ENCODE measurements around the gene CACNA1B.

The CACNA1B gene

DNA sequence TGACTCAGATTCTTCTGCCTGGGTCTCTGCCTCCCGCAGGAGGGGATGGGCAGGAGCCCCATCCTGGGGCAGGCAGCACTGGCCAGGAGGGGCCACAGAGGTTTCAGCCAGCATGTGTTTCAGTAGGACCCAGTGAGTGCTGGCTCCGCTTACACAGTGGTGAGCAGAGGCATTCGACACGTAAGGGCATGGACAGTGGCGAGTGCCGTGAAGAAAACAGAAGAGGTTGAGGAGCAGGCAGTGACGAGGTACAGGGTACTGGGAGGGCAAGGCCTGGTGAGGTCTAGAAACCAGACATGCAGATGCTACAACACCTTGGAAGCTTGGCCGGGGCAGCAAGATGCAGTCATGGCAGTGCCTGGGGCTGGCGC is 41.5 kb downstream of the CACNA1B start:
- no peak for DNase-seq (ENCODE audit: low read depth in 2 of 2)

DNA sequence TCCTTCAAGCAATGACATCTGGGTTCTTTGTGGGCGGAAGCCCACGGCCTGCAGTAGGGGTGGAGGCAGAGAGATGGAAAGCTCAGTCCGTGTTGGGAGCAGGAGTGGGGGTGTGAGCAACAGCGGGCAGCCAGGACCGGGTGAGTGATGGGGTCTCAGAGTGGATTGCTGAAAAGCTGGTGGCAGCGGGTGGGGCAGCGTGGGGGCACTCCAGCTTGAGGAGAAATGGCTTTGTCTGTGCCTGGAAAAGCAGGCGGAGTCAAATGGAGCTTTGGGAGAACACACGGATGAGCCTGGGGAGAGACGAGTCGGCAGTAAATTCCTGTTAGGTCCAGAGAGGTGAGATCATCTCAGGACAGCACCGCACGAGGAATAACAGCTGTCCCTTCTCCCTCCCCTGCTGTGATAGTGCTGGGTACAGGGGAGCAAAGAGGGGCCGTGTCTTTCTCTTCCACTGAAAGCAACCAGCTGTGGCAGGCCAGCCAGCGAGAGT is 42.1 kb downstream of the CACNA1B start:
- DNase-seq (ENCODE audit: low read depth in 2 of 2) = no peak

DNA sequence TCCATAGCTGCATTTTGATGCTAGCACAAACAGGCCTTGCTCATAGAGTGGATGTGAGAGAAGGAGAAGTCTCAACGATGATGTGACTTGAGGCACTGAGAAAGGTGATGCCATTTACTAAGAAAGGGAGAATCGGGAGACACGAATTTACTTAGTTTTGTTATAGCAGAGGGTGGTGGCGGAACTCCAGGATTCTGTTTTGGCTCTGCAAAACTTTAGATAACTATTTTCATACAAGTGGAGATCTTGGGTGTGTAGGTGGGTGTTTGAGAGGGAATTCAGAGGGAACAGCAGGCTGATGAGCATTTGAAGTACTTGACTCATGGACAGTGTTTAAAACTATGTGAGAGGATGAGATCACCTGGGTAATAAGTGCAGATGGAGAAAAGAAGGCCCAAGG is 43.2 kb downstream of the CACNA1B start:
- DNase-seq (ENCODE audit: low read depth in 2 of 2) = no peak

DNA sequence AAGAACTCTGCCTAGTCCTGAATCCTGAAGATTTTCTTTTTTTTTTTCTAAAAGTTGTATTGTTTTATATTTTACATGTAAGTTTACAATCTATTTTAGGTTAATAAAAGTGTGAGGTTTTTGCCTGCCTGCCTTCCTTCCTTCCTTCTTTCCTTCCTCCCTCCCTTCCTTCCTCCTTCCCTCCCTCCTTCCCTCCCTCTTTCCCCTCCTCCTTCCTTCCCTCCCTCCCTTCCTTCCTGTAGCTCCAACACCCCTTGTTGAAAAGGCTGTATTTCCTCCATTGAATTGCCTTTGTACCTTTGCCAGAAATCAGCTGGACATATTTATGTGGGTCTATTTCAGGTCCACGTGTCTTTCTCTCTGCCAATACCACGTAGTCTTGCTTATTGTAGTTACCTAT is 46.6 kb downstream of the CACNA1B start:
- no peak for DNase-seq (ENCODE audit: low read depth in 2 of 2)

DNA sequence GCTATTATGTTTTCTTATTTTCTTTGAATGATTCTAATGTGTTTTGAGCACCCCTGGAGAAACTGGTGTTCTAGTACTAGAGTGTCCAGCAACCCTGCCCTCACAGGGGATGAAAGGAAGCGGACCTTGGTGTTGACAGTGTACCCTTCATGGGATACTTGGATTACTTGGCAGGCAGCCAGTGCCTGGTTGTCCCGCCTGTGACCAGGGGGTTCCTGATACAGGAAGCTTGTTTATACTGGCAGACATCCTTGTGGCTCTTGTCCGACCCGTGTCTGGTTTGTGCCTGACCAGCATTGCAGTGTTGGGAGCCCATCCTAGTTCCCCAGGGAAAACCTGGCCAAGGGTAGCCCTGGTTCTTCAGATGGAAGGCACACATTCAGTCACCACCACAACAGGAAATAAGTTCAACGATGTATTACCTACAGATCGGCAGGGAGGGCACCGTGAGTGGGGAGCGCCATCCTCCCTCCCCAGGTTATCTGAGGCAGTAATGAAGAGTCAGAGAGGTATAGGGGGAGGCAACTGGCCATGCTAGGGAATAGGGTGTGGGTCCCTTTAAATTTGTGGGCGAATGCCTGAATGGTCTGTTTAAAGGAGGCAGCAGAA is 47.3 kb downstream of the CACNA1B start:
- DNase-seq (ENCODE audit: low read depth in 2 of 2) = no peak

DNA sequence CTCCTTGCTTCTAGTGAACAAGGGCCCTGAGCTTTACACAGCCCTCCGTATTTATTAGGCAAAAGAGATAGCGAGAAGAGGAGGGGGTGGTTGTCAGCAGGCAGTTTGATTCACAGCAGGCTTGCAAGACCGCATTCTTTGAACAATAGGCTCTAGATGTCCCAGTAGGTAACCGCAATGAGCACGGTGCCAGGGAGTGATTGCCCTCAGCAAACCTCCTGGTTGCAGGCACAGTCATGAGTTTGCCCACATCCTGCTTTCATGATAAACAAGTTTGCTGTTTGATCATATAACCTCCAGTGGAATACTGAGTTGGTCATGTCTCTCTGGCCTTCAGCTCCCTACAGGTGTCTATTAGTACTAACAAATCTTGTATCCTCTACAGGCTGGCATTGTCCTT is 66.1 kb downstream of the CACNA1B start:
- no peak for DNase-seq (ENCODE audit: low read depth in 2 of 2)

DNA sequence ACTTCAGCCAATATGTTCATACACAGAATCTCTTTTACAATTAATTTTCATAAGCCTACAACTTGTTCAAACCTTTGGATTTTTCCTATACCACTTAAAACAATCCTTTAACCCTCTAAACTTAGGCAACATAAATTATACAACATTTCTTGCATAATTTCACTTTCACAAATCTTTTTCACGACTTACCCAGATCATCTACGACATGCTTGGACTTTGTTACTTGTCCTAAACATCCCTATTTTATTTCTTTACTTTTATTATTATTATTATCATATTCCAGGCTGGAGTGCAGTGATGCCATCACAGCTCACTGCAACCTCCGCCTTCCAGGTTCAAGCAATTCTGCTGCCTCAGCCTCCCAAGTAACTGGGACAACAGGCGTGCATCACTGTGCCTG is 68.0 kb downstream of the CACNA1B start:
- DNase-seq (ENCODE audit: low read depth in 2 of 2) = no peak

DNA sequence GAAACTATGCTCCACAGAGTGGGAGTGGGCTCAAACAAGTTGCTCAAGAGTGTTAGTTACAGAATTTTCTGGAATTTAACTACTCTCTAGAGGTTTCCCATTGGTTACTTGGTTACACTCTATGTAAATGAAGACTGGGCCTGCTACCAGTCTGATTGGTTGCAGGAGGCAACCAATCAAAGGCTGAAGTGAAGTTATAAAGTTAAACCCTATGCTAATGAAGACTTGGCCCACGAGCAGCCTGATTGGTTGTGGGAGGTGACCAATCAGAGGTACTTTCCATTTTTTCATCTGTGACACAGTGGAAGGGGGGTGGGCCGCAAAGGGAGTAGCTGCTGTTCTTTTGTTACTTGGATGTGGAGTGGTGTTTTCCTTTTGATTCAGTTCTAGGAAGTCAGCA is 69.4 kb downstream of the CACNA1B start:
- no peak for DNase-seq (ENCODE audit: low read depth in 2 of 2)

DNA sequence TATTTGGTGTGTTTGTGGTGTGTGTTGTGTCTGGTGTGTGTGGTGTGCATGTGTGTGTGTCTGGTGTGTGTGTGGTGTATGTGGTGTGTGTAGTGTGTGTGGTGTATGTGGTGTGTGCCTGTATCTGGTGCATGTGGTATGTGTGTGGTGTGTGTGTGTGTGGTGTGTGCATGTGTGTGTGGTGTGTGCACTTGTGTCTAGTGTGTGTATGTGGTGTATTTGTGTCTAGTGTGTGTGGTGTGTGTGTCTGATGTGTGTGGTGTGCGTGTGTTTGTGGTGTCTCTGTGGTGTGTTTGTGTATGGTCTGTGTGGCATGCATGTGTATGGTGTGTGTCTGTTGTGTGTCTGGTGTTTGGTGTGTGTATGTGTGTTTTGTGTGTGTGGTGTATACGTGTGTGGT is 71.1 kb downstream of the CACNA1B start:
- no peak for DNase-seq (ENCODE audit: low read depth in 2 of 2)

DNA sequence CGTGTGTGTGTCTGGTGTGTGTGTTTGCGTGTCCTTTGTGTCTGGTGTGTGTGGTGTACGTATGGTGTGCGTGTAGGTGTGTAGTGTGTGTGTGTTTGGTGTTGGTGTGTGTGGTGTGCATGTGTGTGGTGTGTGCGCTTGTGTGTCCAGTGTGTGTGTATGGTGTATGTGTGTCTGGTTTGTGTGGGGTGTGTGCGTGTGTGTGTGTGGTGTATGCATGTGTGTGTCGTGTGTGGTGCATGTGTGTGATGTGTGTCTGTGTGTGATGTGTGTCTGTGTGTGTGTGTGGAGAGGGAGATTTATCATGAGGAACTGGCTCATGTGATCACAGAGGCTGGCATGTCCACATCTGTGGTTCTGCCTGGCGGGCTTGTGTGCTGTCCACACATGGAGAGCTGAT is 71.7 kb downstream of the CACNA1B start:
- DNase-seq (ENCODE audit: low read depth in 2 of 2) = no peak

DNA sequence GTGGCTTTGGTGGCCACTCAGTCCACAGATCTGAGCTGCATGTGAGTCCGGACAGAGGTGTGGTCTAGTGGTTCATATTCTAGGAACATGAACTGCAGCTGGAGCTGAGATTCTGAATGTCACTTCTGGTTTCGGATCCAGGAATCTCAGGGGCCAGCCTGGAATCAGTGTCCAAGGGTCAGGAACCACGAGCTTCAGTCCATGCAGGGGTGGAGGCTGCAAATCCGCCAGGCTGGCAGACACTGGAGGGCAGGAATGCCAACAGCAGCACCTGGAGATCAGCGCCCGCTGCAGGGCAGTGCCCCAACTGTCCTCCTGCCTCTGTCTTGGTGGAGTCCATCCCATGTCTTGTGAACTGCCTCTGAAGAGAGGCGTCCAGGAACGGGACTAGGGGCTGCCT is 73.5 kb downstream of the CACNA1B start:
- no peak for DNase-seq (ENCODE audit: low read depth in 2 of 2)

DNA sequence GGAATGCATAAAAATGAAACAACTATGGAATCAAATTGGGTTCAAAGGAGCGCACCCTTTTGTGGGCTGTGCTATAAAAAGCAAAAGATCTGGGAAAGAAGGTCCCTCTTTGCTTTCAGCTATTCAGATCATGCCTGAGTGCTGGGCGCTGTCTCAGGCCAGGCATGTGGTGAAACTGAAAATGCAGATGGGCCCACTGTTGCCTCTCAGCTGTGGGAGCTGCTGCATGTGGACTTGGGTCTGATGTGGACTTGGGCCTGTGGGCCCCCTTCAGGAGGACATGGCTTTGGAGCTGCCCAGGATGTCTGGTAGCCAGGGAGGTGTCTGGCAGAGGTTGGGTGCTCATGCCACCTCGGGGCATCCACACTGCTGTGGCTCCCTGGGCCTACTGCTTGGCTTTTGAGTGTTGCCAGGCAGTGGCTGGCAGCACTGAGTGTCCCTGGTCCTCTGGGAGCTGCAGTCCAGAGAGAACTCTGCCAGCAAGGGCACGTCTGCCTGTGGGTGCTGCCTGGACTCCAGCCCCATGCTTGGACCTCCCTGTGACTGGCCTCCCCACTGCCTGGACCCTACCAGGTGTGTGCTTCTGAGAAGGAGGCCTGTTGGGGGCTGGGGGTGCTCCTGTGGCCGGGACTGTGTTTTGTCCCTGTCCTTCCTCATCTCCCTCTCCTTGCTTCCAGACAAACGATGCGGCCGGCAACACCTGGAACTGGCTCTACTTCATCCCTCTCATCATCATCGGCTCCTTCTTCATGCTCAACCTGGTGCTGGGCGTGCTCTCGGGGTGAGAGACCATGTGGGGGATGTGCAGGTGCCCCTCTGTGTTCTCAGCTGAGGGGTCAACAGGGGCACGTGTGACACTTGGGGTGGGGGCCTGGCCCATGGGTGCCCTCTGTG is 74.3 kb downstream of the CACNA1B start:
- no peak for DNase-seq (ENCODE audit: low read depth in 2 of 2)

DNA sequence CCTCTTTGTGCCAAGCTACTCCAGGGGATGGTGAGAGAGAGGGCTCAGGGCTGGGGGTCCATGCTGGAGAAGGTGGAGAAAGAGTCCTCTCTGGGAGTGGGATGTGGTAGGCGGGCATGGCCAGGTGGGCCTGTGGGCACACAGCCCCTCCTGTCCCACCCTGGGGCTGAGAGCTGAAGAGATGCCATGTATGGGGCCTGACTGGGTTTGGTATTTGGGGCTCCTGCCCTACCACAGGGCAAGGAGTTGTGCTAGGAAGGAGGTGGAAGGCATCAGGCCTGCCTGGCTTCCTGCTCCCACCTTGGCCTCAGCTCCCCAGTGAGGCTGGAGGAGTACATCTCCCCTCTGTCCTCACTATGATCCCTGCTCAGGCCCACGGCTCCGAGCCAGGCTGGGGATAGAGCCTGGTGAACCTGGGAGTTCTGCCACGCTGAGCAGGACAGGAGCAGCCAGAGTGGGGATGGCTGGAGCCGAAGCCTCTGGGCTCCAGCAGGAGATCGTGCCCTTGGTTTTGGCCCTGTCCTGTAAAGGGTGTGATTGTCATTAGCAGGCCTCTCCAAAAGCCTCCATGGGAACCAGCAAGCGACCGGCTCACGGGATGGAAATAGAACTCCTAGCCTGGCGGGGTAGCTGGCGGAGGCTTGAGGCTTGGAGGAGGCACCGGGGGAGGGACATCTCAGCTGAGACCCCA is 75.5 kb downstream of the CACNA1B start:
- DNase-seq (ENCODE audit: low read depth in 2 of 2) = no peak

DNA sequence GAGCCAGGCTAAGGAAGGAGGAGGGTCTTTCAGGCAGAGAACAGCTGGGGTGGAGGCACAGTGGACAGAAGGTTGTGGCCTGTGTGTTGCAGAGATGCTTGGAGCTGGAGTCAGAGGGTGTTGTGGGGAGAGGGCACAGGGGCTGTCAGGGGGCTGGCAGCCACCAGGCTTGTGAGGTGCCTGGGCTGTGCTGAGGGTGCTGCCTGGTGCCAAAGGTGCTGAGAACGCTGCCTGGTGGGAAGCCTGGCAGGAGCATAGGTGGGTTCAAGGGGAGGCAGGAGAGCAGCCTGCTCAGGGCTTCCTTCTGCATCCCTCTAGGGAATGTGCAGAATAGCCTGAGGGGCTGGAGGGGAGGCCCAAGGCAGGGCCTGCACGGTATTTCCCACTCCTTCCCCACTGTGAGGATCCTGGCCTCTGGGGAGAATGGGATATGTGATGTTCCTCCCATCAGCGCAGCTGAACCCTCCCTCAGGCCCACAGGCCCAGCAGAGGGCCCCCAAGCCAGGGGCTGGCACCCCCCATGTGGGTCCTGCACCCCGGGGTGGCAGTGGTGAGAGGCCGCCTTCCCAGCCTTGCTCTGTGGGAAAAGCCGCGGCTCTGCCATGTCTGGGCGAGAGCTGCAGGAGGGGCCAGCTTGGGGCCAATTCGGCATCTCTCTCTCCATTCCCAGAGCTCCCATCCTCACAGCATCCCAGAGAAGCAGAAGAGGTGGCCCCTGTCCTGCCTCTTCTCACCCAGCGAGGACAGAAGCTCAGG is 76.3 kb downstream of the CACNA1B start:
- DNase-seq (ENCODE audit: low read depth in 2 of 2) = no peak

DNA sequence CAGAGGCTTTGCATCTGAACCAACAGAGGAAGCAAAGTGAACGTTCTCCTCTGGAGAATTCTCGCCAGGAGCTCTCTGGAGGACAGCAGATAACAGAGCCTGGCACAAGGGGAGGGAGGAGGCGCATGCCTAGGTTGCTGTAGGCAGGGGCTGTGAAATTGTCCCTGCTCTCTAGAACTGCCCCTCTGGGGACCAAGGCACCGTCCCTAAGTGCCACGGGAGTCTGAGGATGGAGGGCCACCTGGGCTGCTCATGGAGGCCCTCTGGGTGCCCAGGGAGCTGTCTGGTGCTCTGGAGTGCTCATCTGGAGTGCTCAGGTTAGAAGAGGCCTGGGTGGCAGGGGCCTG is 77.6 kb downstream of the CACNA1B start:
- DNase-seq (ENCODE audit: low read depth in 2 of 2) = no peak

DNA sequence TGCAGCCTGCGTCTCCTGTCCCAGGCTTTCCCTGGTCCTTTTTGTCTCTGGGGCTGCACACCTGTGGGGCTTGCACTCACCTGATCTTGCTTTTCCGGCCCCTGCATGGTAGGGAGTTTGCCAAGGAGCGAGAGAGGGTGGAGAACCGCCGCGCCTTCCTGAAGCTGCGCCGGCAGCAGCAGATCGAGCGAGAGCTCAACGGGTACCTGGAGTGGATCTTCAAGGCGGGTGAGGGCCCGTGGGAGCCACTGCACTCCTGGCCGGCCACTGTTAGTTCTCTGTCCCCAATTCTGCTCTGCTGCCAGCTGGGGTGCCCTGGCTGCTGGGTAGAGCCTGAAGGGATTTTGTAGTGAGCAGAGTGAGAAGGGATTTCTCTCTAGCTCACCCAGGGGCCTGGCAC is 78.0 kb downstream of the CACNA1B start:
- no peak for DNase-seq (ENCODE audit: low read depth in 2 of 2)

DNA sequence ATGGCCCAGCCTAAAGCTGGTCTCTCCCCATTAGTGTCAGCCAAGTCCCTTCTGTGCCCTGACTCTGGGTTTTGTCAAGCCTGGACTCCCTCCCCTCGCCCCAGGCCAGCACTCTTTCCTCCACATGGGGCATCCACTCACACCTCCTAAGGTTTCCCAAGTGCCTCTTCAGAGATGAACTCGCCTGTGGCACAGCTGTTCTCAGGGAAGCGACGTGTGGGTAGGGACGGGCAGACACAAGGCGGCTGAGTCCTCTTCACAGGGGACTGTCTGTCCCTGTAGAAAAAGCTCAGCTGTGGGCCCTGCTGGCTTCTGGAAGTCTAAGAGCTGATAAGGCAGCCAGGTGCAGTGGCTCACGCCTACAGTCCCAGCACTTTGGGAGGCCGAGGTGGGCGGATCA is 78.5 kb downstream of the CACNA1B start:
- DNase-seq (ENCODE audit: low read depth in 2 of 2) = no peak

DNA sequence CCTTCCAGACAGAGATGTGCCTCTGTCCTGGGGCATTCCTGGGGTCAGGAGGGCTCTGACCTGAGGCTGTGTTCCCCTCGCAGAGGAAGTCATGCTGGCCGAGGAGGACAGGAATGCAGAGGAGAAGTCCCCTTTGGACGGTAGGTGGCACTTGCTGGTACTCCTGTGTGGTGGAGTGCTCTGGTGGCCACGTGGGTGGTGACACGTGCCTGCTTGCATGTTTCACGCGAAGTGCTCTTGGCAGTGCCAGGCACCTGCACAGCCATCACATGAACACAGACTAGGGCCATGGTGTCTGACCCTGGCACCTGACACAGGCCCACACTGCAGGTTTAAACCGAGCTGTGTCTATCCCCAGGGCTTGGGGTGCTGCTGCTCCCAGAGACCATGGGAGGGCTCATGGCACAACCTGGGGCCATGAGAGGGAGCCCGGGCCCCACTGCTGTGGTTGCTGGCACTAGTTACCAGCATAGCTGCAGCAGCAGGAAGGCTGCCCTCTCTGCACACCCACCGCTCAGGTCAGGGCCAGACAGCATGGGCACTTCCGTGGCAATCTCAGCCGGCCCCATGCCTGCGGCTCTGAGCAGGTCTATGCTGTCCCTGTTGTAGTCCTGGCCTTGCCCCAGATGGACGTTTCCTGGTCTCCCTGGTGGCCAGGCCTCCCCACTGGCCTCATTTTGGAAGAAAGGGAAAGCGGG is 79.3 kb downstream of the CACNA1B start:
- no peak for DNase-seq (ENCODE audit: low read depth in 2 of 2)

DNA sequence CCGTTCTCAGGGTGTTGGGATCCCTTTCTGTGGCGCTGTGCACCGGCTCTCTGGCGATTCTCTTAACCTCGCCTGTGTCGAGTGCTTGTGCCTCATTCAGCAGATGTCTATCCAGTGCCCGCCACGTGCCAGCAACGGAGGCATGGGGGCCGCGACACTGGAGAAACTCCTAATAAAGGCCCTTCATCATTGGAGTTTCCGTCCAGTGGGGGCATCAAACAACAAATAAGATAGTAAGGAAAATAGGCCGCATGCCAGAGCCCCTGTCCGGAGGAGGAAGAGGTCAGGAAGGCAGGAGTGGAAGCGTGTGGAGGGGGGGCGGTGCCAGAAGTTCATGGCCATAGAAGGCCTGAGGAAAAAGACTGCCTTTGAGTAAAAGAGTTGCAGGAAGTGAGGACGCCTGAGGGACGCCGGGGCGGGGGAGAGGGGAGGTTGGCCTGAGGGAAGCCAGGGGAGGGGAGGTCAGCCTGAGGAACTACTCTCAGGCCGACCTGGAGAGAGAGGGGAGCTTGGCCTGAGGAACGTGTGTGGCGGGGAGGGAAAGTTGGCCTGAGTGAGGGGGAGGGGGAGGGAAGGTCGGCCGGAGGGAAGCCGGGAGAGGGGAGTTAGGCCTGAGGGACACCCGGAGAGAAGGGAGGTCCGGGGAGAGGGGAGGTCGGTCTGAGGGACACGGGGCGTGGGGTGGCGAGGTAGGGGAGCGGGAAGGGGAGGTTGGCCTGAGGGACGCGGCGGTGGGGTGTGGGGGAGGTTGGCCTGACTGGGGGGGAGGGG is 82.2 kb downstream of the CACNA1B start:
- no peak for DNase-seq (ENCODE audit: low read depth in 2 of 2)

DNA sequence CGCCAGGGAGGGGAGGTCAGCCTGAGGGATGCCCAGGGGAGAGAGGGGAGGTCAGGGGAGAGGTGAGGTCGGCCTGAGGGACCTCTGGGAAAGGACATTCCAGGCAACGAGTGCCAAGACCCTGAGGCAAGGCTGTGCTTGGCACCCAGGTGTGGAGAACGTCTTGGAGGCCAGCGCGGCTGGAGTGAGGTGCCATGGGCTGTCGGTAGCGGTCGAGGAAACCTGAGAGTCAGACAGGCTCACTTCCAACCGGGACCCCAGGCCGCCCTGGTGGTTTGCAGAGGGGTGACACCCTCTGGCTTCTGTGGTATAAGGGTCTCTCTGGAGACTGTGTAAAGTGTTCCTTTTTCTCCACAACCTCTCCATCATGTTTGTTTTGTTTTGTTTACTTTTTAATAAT is 82.9 kb downstream of the CACNA1B start:
- no peak for DNase-seq (ENCODE audit: low read depth in 2 of 2)

DNA sequence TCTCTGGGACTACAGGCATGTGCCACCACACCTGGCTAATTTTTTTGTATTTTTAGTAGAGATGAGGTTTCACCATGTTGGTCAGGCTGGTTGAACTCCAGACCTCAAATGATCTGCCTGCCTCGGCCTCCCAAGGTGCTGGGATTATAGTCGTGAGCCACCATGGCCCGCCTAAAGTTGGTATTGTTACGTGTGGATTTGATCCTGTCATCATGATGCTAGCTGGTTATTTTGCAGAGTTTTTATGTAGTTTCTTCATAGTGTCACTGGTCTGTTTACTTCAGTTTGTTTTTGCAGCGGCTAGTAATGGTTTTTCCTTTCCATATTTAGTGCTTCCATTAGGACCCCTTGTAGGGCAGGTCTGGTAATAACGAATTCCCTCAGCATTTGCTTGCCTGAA is 85.9 kb downstream of the CACNA1B start:
- DNase-seq (ENCODE audit: low read depth in 2 of 2) = no peak
